Measurements from ENCODE around the gene FBH1.

DNA sequence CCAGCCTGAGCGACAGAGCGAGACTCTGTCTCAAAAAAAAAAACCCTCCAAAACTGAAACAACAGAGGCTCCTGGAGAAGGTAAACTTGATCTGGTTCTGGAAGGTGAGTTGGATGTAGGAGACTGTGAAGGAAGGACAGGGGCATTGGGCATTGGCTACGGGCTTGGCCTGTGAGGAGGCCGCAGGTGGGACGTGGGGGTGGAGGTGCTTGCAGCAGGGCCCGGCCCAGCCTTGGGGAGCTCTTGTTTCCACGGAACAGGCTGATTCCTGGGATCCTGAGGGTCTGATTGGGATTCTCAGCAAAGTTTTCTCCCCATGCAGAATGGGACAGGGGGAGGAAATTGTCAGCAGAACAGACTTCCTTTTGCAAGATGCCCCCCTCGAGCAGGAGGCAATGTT, 56.7 kb downstream of the FBH1 start:
- no peak for TF ChIP-seq POLR2AphosphoS5 (IDR thresholded peaks at IDR 0.05; ENCODE audit: low read depth, low read length)
- TF ChIP-seq, protein P1, sequence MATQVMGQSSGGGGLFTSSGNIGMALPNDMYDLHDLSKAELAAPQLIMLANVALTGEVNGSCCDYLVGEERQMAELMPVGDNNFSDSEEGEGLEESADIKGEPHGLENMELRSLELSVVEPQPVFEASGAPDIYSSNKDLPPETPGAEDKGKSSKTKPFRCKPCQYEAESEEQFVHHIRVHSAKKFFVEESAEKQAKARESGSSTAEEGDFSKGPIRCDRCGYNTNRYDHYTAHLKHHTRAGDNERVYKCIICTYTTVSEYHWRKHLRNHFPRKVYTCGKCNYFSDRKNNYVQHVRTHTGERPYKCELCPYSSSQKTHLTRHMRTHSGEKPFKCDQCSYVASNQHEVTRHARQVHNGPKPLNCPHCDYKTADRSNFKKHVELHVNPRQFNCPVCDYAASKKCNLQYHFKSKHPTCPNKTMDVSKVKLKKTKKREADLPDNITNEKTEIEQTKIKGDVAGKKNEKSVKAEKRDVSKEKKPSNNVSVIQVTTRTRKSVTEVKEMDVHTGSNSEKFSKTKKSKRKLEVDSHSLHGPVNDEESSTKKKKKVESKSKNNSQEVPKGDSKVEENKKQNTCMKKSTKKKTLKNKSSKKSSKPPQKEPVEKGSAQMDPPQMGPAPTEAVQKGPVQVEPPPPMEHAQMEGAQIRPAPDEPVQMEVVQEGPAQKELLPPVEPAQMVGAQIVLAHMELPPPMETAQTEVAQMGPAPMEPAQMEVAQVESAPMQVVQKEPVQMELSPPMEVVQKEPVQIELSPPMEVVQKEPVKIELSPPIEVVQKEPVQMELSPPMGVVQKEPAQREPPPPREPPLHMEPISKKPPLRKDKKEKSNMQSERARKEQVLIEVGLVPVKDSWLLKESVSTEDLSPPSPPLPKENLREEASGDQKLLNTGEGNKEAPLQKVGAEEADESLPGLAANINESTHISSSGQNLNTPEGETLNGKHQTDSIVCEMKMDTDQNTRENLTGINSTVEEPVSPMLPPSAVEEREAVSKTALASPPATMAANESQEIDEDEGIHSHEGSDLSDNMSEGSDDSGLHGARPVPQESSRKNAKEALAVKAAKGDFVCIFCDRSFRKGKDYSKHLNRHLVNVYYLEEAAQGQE (IDR thresholded peaks at IDR 0.05; ENCODE audit: insufficient read depth in 1 of 2, low read depth in 2 of 2, low read length in 1 of 2), result no peak
- TF ChIP-seq, protein P2, sequence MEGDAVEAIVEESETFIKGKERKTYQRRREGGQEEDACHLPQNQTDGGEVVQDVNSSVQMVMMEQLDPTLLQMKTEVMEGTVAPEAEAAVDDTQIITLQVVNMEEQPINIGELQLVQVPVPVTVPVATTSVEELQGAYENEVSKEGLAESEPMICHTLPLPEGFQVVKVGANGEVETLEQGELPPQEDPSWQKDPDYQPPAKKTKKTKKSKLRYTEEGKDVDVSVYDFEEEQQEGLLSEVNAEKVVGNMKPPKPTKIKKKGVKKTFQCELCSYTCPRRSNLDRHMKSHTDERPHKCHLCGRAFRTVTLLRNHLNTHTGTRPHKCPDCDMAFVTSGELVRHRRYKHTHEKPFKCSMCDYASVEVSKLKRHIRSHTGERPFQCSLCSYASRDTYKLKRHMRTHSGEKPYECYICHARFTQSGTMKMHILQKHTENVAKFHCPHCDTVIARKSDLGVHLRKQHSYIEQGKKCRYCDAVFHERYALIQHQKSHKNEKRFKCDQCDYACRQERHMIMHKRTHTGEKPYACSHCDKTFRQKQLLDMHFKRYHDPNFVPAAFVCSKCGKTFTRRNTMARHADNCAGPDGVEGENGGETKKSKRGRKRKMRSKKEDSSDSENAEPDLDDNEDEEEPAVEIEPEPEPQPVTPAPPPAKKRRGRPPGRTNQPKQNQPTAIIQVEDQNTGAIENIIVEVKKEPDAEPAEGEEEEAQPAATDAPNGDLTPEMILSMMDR (IDR thresholded peaks at IDR 0.05), result no peak
- no peak for TF ChIP-seq TCF7L2 (IDR thresholded peaks at IDR 0.05; ENCODE audit: low read depth, low read length)
- no peak for TF ChIP-seq SIN3A (IDR thresholded peaks at IDR 0.05; ENCODE audit: borderline replicate concordance, insufficient read depth, low read depth, low read length)
